Activated T-helper 1 cell treated with anti-CD3 and anti-CD28 coated beads, Interleukin-12 subunit alpha, Interleukin-12 subunit beta, Interleukin-2, Interleukin-4 antibody, amounts not matched to agents 30 ng/mL and 10 ng/mL and 1 ng/mL, durations not matched to agents 14 hours and 24 hours and 36 hours (primary cell): ENCODE data around the gene NRCAM. TPM values are rescaled to one million over a fixed set of nuclear protein-coding genes. Genes with fewer than 3 reads are reported as not detected.

ENCODE experiments used
- DNase-seq: peaks from one replicate; pipeline ENCODE4 v3.0.0; 2021; ENCODE audit warnings: low spot score
- H3K27ac Mint-ChIP-seq: one replicate; pipeline ENCODE4 v1.8.0; 2021; ENCODE audit warnings: mild to moderate bottlenecking, mixed read lengths
- H3K27me3 Mint-ChIP-seq: one replicate; pipeline ENCODE4 v1.8.0; 2022; ENCODE audit warnings: mild to moderate bottlenecking, moderate library complexity, mixed read lengths; ENCODE audit not compliant: insufficient read depth
- H3K36me3 Mint-ChIP-seq: one replicate; pipeline ENCODE4 v1.8.0; 2021; ENCODE audit warnings: low read depth, mixed read lengths
- H3K4me1 Mint-ChIP-seq: one replicate; pipeline ENCODE4 v1.8.0; 2021; ENCODE audit warnings: low read depth, mixed read lengths
- H3K4me3 Mint-ChIP-seq: one replicate; pipeline ENCODE4 v1.8.0; 2021; ENCODE audit warnings: mild to moderate bottlenecking, moderate library complexity, mixed read lengths
- H3K9me3 Mint-ChIP-seq: one replicate; pipeline ENCODE4 v1.8.0; 2021; ENCODE audit warnings: mixed read lengths
- intact Hi-C: fragments of 100-400 bp; cut with micrococcal nuclease; formaldehyde crosslinking; loops from one replicate; pipeline ENCODE4 v1.15.1; 2024
- total RNA-seq: library from RNA; stranded (reverse); gene quantifications from 2 replicates; pipeline ENCODE4 v1.2.3, GENCODE V29; 2022

NRCAM gene
- total RNA-seq, 1 donor from 2014 or later, result 0.21 TPM

GRCh38 chr7:108331971-108332370, 124.3 kb downstream of the NRCAM start:
- intact Hi-C loops, result no loop called here
- no peak overlapping the region for H3K27ac Mint-ChIP-seq
- no peaks in the 10 kb centered on the region for H3K36me3 Mint-ChIP-seq
- no peak overlapping the region for H3K4me3 Mint-ChIP-seq
- DNase-seq, result no peak
- H3K9me3 Mint-ChIP-seq, result no peaks in the 10 kb centered on the region
- H3K4me1 Mint-ChIP-seq, result no peaks in the 10 kb centered on the region
- no peaks in the 10 kb centered on the region for H3K27me3 Mint-ChIP-seq

DNA sequence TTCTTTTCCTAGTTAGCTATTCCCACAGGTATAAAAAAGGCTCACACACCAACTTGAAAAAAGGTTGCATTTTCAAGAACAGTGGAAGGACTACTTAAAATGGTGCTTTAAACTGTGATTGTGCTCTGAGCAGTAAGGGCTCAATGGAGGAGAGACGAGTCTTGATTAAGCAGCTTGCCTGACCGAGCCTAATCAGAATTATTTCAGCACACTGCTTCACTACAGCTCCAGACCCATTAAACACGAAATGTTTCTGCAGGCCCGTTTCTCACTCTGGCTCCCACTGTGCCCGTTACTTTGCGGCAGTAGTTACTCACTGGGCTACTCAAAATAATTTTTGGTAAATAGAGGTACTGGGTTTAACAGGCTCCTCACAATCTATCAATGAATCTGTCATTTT, 126.0 kb downstream of the NRCAM start:
- no peak overlapping the region for H3K27ac Mint-ChIP-seq
- no peaks in the 10 kb centered on the region for H3K4me1 Mint-ChIP-seq
- DNase-seq, result no peak
- H3K27me3 Mint-ChIP-seq, result no peaks in the 10 kb centered on the region
- no peaks in the 10 kb centered on the region for H3K36me3 Mint-ChIP-seq
- intact Hi-C loops, result no loop called here
- no peak overlapping the region for H3K4me3 Mint-ChIP-seq
- H3K9me3 Mint-ChIP-seq, result no peaks in the 10 kb centered on the region

- DNase-seq, result no peak
- H3K27me3 Mint-ChIP-seq, result no peaks in the 10 kb centered on the region
- no peaks in the 10 kb centered on the region for H3K4me1 Mint-ChIP-seq
- no peaks in the 10 kb centered on the region for H3K36me3 Mint-ChIP-seq
- intact Hi-C loops, result no loop called here
- no peaks in the 10 kb centered on the region for H3K9me3 Mint-ChIP-seq
- H3K27ac Mint-ChIP-seq, result no peak overlapping the region
- no peak overlapping the region for H3K4me3 Mint-ChIP-seq
These were observed 126.7 kb downstream of the NRCAM start for GRCh38 chr7:108329514-108329913.

GRCh38 chr7:108328174-108328651, 128.0 kb downstream of the NRCAM start:
- Mint-ChIP-seq H3K27ac (no peak overlapping the region), H3K27me3 (no peaks in the 10 kb centered on the region), H3K9me3 (no peaks in the 10 kb centered on the region), H3K36me3 (no peaks in the 10 kb centered on the region), H3K4me3 (no peak overlapping the region), H3K4me1 (no peaks in the 10 kb centered on the region)
- DNase-seq, result no peak
- intact Hi-C loops, result no loop called here

GRCh38 chr7:108327353-108327752, 128.9 kb downstream of the NRCAM start:
- no peaks in the 10 kb centered on the region for H3K9me3 Mint-ChIP-seq
- H3K27ac Mint-ChIP-seq, result no peak overlapping the region
- H3K4me3 Mint-ChIP-seq, result no peak overlapping the region
- intact Hi-C loops, result no loop called here
- DNase-seq, result no peak
- no peaks in the 10 kb centered on the region for H3K4me1 Mint-ChIP-seq
- H3K27me3 Mint-ChIP-seq, result no peaks in the 10 kb centered on the region
- no peaks in the 10 kb centered on the region for H3K36me3 Mint-ChIP-seq

GRCh38 chr7:108326938-108327337, 129.3 kb downstream of the NRCAM start:
- no peak overlapping the region for H3K4me3 Mint-ChIP-seq
- H3K4me1 Mint-ChIP-seq, result no peaks in the 10 kb centered on the region
- H3K27ac Mint-ChIP-seq, result no peak overlapping the region
- H3K9me3 Mint-ChIP-seq, result no peaks in the 10 kb centered on the region
- no peaks in the 10 kb centered on the region for H3K27me3 Mint-ChIP-seq
- intact Hi-C loops, result no loop called here
- DNase-seq, result no peak
- no peaks in the 10 kb centered on the region for H3K36me3 Mint-ChIP-seq

GRCh38 chr7:108324053-108325038, 131.9 kb downstream of the NRCAM start:
- H3K27ac Mint-ChIP-seq, result no peak overlapping the region
- no peaks in the 10 kb centered on the region for H3K27me3 Mint-ChIP-seq
- no peaks in the 10 kb centered on the region for H3K4me1 Mint-ChIP-seq
- no peaks in the 10 kb centered on the region for H3K9me3 Mint-ChIP-seq
- H3K4me3 Mint-ChIP-seq, result no peak overlapping the region
- intact Hi-C loops, result no loop called here
- no peaks in the 10 kb centered on the region for H3K36me3 Mint-ChIP-seq
- no peak for DNase-seq

DNA sequence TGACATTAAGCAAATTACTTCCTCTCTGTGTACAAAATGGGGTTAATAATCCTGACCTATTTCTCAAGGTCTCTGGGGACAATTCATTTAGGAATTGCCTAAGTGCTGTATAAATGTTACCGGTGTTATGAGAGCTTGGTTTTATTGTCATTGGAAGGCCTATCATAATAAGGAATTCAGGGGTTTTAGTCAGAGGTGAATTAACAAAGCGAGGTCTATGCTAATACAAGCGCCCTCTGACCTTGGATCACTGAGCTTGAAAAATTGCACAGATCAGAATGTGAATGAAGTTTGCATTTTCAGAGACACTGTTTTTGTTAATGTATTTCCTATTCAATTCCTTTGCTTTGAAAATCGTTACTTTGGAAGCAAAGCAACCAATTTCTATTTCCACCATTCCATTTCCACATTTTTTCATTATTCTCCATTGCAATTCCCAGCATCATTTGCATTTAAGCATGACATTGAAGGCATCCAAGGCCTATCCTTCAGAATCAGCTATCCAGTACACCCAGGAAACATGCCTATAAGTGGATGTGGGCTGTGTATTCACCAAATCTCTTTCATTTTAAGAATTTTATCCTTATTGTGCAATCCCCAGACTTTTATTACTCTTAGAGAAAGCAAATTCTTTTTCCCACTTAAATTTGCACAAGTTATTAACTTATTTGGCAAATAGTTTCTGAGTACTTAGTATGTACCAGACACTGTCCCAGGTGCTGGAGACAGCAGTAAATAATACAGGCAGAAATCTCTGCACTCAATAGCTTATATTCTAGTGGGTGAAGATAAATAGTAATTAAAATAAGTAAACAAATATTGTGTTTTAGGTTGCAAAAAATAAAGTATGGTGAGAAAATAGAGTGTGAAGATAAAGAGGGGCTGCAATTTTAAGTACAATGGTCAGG, 133.1 kb downstream of the NRCAM start:
- no peak overlapping the region for H3K4me3 Mint-ChIP-seq
- H3K36me3 Mint-ChIP-seq, result no peaks in the 10 kb centered on the region
- H3K9me3 Mint-ChIP-seq, result no peaks in the 10 kb centered on the region
- intact Hi-C loops, result no loop called here
- H3K27ac Mint-ChIP-seq, result no peak overlapping the region
- H3K27me3 Mint-ChIP-seq, result no peaks in the 10 kb centered on the region
- DNase-seq, result no peak
- H3K4me1 Mint-ChIP-seq, result no peaks in the 10 kb centered on the region

DNA sequence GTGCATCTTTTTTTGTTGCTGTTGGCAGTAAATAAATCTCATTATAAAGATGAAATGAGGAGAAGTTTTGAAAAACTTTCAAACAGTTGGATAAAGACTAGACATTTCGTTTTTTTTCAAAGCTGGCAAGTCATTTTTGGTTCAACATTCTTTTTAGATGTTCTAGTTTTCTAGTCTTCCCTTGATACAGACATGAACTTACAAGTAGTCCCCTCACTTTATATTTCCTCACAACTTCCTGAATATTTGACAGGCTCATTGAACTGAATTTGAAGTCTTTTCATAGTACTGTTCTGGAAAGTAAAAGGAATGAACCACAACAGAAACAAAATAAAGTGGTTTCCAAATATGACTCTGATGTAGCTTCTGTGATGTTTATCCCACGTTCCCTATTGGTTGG, 134.2 kb downstream of the NRCAM start:
- Mint-ChIP-seq H3K36me3 (no peaks in the 10 kb centered on the region), H3K27ac (no peak overlapping the region), H3K27me3 (peaks cover 1% of the 10 kb centered on the region), H3K4me1 (no peaks in the 10 kb centered on the region), H3K9me3 (no peaks in the 10 kb centered on the region), H3K4me3 (no peak overlapping the region)
- no peak for DNase-seq
- intact Hi-C loops, result no loop called here

- no peaks in the 10 kb centered on the region for H3K9me3 Mint-ChIP-seq
- no peaks in the 10 kb centered on the region for H3K36me3 Mint-ChIP-seq
- no peaks in the 10 kb centered on the region for H3K4me1 Mint-ChIP-seq
- no peak overlapping the region for H3K27ac Mint-ChIP-seq
- no peak overlapping the region for H3K4me3 Mint-ChIP-seq
- intact Hi-C loops, result no loop called here
- DNase-seq, result no peak
- peaks cover 1% of the 10 kb centered on the region for H3K27me3 Mint-ChIP-seq
These were observed 134.9 kb downstream of the NRCAM start for GRCh38 chr7:108321359-108321758.

DNA sequence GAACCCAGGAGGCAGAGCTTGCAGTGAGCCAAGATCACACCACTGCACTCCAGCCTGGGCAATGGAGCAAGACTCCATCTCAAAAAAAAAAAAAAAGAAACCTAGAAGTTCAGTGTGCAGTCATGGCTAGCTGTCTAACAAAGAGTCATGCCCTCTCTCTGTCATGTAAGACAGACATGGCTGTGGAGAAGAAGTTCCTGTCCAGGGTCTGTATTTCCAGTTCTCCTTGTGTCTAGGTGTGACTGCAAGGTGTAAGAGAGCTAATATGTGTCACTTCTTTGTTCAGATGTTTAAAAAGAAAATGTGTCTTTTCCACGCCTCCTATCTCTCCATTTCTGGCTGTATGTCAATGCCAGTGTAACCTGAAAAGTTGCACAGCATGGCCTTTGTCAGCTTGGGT, 139.5 kb downstream of the NRCAM start:
- Mint-ChIP-seq H3K36me3 (no peaks in the 10 kb centered on the region), H3K4me3 (no peak overlapping the region), H3K4me1 (no peaks in the 10 kb centered on the region), H3K27me3 (peaks cover 1% of the 10 kb centered on the region), H3K27ac (no peak overlapping the region), H3K9me3 (no peaks in the 10 kb centered on the region)
- intact Hi-C loops, result no loop called here
- no peak for DNase-seq

DNA sequence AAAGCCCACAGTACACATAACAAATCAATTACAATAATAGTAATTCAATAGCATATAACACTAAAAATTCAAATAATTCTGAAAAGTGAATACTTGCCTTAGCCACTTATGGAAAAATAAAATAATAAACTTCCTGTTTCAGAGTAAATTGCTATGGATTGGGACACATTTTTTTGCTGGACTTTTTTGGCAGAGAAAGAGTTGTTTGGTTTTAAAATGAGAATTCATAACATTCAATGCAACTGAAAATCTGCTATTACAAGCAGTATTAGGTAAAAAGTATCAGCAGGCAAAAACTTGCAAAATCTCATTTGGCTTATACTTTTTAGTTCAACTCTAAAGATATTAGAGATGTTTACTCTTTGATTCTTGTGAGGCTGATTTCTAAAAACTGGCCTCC, 141.7 kb downstream of the NRCAM start:
- H3K9me3 Mint-ChIP-seq, result no peaks in the 10 kb centered on the region
- no peak for DNase-seq
- intact Hi-C loops, result no loop called here
- no peaks in the 10 kb centered on the region for H3K4me1 Mint-ChIP-seq
- peaks cover 1% of the 10 kb centered on the region for H3K27me3 Mint-ChIP-seq
- H3K4me3 Mint-ChIP-seq, result no peak overlapping the region
- no peak overlapping the region for H3K27ac Mint-ChIP-seq
- no peaks in the 10 kb centered on the region for H3K36me3 Mint-ChIP-seq

- intact Hi-C loops, result no loop called here
These were observed 142.2 kb downstream of the NRCAM start for GRCh38 chr7:108314049-108314448.

More at GRCh38 chr7:108314049-108314448, 142.2 kb downstream of the NRCAM start:
- Mint-ChIP-seq H3K27me3 (peaks cover 1% of the 10 kb centered on the region), H3K4me1 (no peaks in the 10 kb centered on the region), H3K9me3 (no peaks in the 10 kb centered on the region), H3K36me3 (no peaks in the 10 kb centered on the region), H3K4me3 (no peak overlapping the region), H3K27ac (no peak overlapping the region)
- no peak for DNase-seq
